H1 (cell line): ENCODE data around the gene ASS1. TPM values are rescaled to one million over a fixed set of nuclear protein-coding genes. Genes with fewer than 3 reads are reported as not detected.

Experiments used
- CTCF ChIA-PET: fragments of 300-600 bp; sonication (Branson Sonifier 250); formaldehyde crosslinking; loops from one replicate; lab custom pipeline; 2021; ENCODE audit not compliant: partially characterized antibody; lab: Charles Lee
- POLR2A ChIA-PET: fragments of 300-600 bp; sonication (Branson Sonifier 250); formaldehyde crosslinking; loops from one replicate; lab custom pipeline; 2021; ENCODE audit warnings: inconsistent platforms; ENCODE audit not compliant: partially characterized antibody; lab: Charles Lee
- DNase-seq, 2 experiments: peaks; one replicate each; pipeline versions ENCODE4 v3.0.0 to v3.0.0-alpha.2; 2010 to 2022; ENCODE audit warnings: low spot score in 2 of 2, low read depth in 1 of 2, mixed read lengths in 1 of 2
- FAIRE-seq: peaks from 2 replicates; lab custom pipeline; 2011; peaks lifted over from hg19 to GRCh38; lab: Jason Lieb, UNC
- H2AFZ ChIP-seq: 2 replicates; pipeline ENCODE4 v1.8.1; 2012; ENCODE audit warnings: low read length, inconsistent platforms
- H2AK5ac ChIP-seq: 2 replicates; pipeline ENCODE4 v1.6.1; 2013; ENCODE audit warnings: low read depth, low read length
- H2BK120ac ChIP-seq: replicated peaks from 2 replicates; pipeline ENCODE3; 2013; ENCODE audit warnings: low read depth, low read length, inconsistent platforms
- H2BK12ac ChIP-seq: 2 replicates; pipeline ENCODE4 v1.6.1; 2013; ENCODE audit warnings: low read depth, low read length
- H2BK15ac ChIP-seq: 2 replicates; pipeline ENCODE4 v1.6.1; 2013; ENCODE audit warnings: low read length
- H2BK20ac ChIP-seq: 2 replicates; pipeline ENCODE4 v1.6.1; 2013; ENCODE audit warnings: low read length
- H2BK5ac ChIP-seq: 2 replicates; pipeline ENCODE4 v1.6.1; 2013; ENCODE audit warnings: low read depth, low read length
- H3K14ac ChIP-seq: 2 replicates; pipeline ENCODE4 v1.6.1; 2013; ENCODE audit warnings: inconsistent platforms; ENCODE audit not compliant: insufficient read length
- H3K18ac ChIP-seq: 2 replicates; pipeline ENCODE4 v1.6.1; 2013; ENCODE audit warnings: low read length; ENCODE audit errors: extremely low read depth
- H3K23ac ChIP-seq: 2 replicates; pipeline ENCODE4 v1.6.1; 2013; ENCODE audit warnings: inconsistent platforms; ENCODE audit not compliant: insufficient read length
- H3K23me2 ChIP-seq: 2 replicates; pipeline ENCODE4 v1.6.1; 2013; ENCODE audit warnings: low read depth, low read length
- H3K27ac ChIP-seq: 2 replicates; pipeline ENCODE4 v1.6.1; 2011; ENCODE audit warnings: low read depth, low read length, inconsistent platforms
- H3K27me3 ChIP-seq, 4 experiments: replicated peaks in 1 of 4; 1 replicate in 1 of 4; 2 replicates in 3 of 4; pipeline versions ENCODE4 v1.6.1 to v1.8.1; 2011 to 2013; ENCODE audit warnings: low read length in 3 of 4, mild to moderate bottlenecking in 3 of 4, inconsistent platforms in 2 of 4, mixed read lengths in 2 of 4, moderate library complexity in 1 of 4; ENCODE audit not compliant: control insufficient read depth in 3 of 4, insufficient read depth in 3 of 4; ENCODE audit errors: extremely low read depth in 1 of 4
- H3K36me3 ChIP-seq, 4 experiments: 2 replicates each; pipeline versions ENCODE4 v1.6.1 to v1.8.1; 2011 to 2013; ENCODE audit warnings: mild to moderate bottlenecking in 4 of 4, low read length in 3 of 4, moderate library complexity in 2 of 4, control low read depth in 1 of 4, inconsistent platforms in 1 of 4; ENCODE audit not compliant: insufficient read depth in 4 of 4, control insufficient read depth in 2 of 4
- H3K4ac ChIP-seq: replicated peaks from 2 replicates; pipeline ENCODE3; 2013; ENCODE audit warnings: low read length, low read depth, mixed read lengths, inconsistent platforms; ENCODE audit not compliant: insufficient read length
- H3K4me1 ChIP-seq, 4 experiments: replicated peaks in 1 of 4; 1 replicate in 1 of 4; 2 replicates in 3 of 4; pipeline versions ENCODE4 v1.6.1 to v1.8.1; 2011 to 2013; ENCODE audit warnings: low read length in 3 of 4, inconsistent platforms in 2 of 4, mixed read lengths in 1 of 4; ENCODE audit not compliant: insufficient read depth in 4 of 4, control insufficient read depth in 3 of 4
- H3K4me2 ChIP-seq, 2 experiments: 2 replicates each; pipeline versions ENCODE4 v1.6.1 to v1.8.1; 2011 to 2013; ENCODE audit warnings: low read depth in 2 of 2, low read length in 2 of 2, control low read depth in 1 of 2, inconsistent platforms in 1 of 2, mild to moderate bottlenecking in 1 of 2; ENCODE audit not compliant: insufficient read depth in 1 of 2
- H3K4me3 ChIP-seq, 4 experiments: fragments of 200-600, 300-600 bp in 1 of 4; sonication (generic), shearing (Covaris generic), sonication (Bioruptor Twin) in 1 of 4; 2 replicates each; pipeline versions ENCODE4 v1.5.1 to v1.8.1; 2011 to 2016; ENCODE audit warnings: low read length in 4 of 4, low read depth in 3 of 4, control low read depth in 2 of 4, inconsistent platforms in 2 of 4, mild to moderate bottlenecking in 2 of 4, mixed read lengths in 1 of 4, moderate library complexity in 1 of 4; ENCODE audit not compliant: insufficient read depth in 2 of 4; ENCODE audit errors: extremely low read depth in 1 of 4
- H3K56ac ChIP-seq: replicated peaks from 2 replicates; pipeline ENCODE3; 2013; ENCODE audit warnings: low read depth, mild to moderate bottlenecking, mixed read lengths, low read length, inconsistent platforms; ENCODE audit not compliant: insufficient read length
- H3K79me1 ChIP-seq: 2 replicates; pipeline ENCODE4 v1.6.1; 2013; ENCODE audit warnings: low read depth, low read length, control low read depth
- H3K79me2 ChIP-seq, 2 experiments: 2 replicates each; pipeline versions ENCODE4 v1.6.1 to v1.8.1; 2012 to 2013; ENCODE audit warnings: low read length in 2 of 2, mild to moderate bottlenecking in 2 of 2, inconsistent platforms in 1 of 2; ENCODE audit not compliant: insufficient read depth in 2 of 2, control insufficient read depth in 1 of 2
- H3K9ac ChIP-seq, 4 experiments: replicated peaks in 1 of 4; 1 replicate in 1 of 4; 2 replicates in 3 of 4; pipeline versions ENCODE4 v1.6.1 to v1.8.1; 2011 to 2013; ENCODE audit warnings: low read depth in 3 of 4, low read length in 3 of 4, control low read depth in 2 of 4, mild to moderate bottlenecking in 2 of 4, moderate library complexity in 2 of 4, inconsistent platforms in 1 of 4; ENCODE audit errors: extremely low read depth in 1 of 4
- H3K9me3 ChIP-seq, 2 experiments: 2 replicates each; pipeline versions ENCODE4 v1.6.1 to v1.8.1; 2012 to 2013; ENCODE audit warnings: mild to moderate bottlenecking in 2 of 2, moderate library complexity in 2 of 2, control low read depth in 1 of 2, inconsistent platforms in 1 of 2, low read depth in 1 of 2, low read length in 1 of 2, mixed read lengths in 1 of 2; ENCODE audit not compliant: insufficient read depth in 2 of 2
- H4K20me1 ChIP-seq, 2 experiments: replicated peaks in 1 of 2; 2 replicates each; pipeline versions ENCODE3 to v1.8.1; 2011 to 2013; ENCODE audit warnings: inconsistent platforms in 2 of 2, low read length in 2 of 2, mild to moderate bottlenecking in 1 of 2; ENCODE audit not compliant: insufficient read depth in 2 of 2, control insufficient read depth in 1 of 2
- H4K5ac ChIP-seq: 2 replicates; pipeline ENCODE4 v1.6.1; 2013; ENCODE audit warnings: low read length, low read depth, mixed read lengths, inconsistent platforms; ENCODE audit not compliant: insufficient read length
- H4K8ac ChIP-seq: 2 replicates; pipeline ENCODE4 v1.8.0; 2013; ENCODE audit warnings: mild to moderate bottlenecking, moderate library complexity, low read length, inconsistent platforms; ENCODE audit not compliant: insufficient read depth; ENCODE audit errors: extremely low read depth
- H4K91ac ChIP-seq: replicated peaks from 2 replicates; pipeline ENCODE3; 2013; ENCODE audit warnings: low read length, mixed read lengths, inconsistent platforms; ENCODE audit not compliant: insufficient read length
- ASH2L ChIP-seq: fragments of 200-600, 300-600 bp; sonication (generic); IDR thresholded peaks from one replicate; pipeline ENCODE4 v1.7.1; 2017; ENCODE audit warnings: low read length
- BRCA1 ChIP-seq: IDR thresholded peaks from 2 replicates; pipeline ENCODE4 v1.6.1; 2012; ENCODE audit warnings: low read depth, low read length, improper control_type of control experiment
- EGR1 ChIP-seq: IDR thresholded peaks from 2 replicates; pipeline ENCODE4 v1.6.1; 2011; ENCODE audit warnings: low read depth, low read length, borderline replicate concordance
- EP300 ChIP-seq, 2 experiments: IDR thresholded peaks; 1 replicate in 1 of 2; 2 replicates in 1 of 2; pipeline ENCODE4 v1.6.1; 2011 to 2012; ENCODE audit warnings: low read depth in 2 of 2, low read length in 2 of 2, mild to moderate bottlenecking in 2 of 2, borderline replicate concordance in 1 of 2, inconsistent platforms in 1 of 2, moderate library complexity in 1 of 2
- JUND ChIP-seq: IDR thresholded peaks from 2 replicates; pipeline ENCODE4 v1.6.1; 2011; ENCODE audit warnings: mild to moderate bottlenecking, improper control_type of control experiment, low read length
- RFX5 ChIP-seq: IDR thresholded peaks from 2 replicates; pipeline ENCODE4 v1.6.1; 2011; ENCODE audit warnings: low read depth, low read length, improper control_type of control experiment, borderline replicate concordance
- RXRA ChIP-seq: IDR thresholded peaks from 2 replicates; pipeline ENCODE4 v1.6.1; 2011; ENCODE audit warnings: low read depth, mild to moderate bottlenecking, low read length, moderate library complexity; ENCODE audit not compliant: insufficient read depth
- SAP30 ChIP-seq: fragments of 300-600 bp; sonication (generic); IDR thresholded peaks from 2 replicates; pipeline ENCODE4 v1.7.1; 2012; ENCODE audit warnings: low read length, moderate library complexity, mild to moderate bottlenecking, inconsistent platforms; ENCODE audit not compliant: insufficient read depth, insufficient replicate concordance
- SIN3A ChIP-seq, 2 experiments: IDR thresholded peaks in 1 of 2; conservative IDR thresholded peaks in 1 of 2; 2 replicates each; pipeline ENCODE4 v1.6.1; 2011 to 2012; ENCODE audit warnings: low read length in 2 of 2, improper control_type of control experiment in 1 of 2, low read depth in 1 of 2, mild to moderate bottlenecking in 1 of 2
- SP4 ChIP-seq: IDR thresholded peaks from 2 replicates; pipeline ENCODE4 v1.6.1; 2012; ENCODE audit warnings: low read length, inconsistent platforms
- TEAD4 ChIP-seq: IDR thresholded peaks from 2 replicates; pipeline ENCODE4 v1.6.1; 2012; ENCODE audit warnings: low read depth, low read length, inconsistent platforms, mixed read lengths
- USF2 ChIP-seq: IDR thresholded peaks from 2 replicates; pipeline ENCODE4 v1.6.1; 2011; ENCODE audit warnings: low read length, improper control_type of control experiment
- WGBS, 2 experiments: shearing (Covaris generic) in 1 of 2; methylation state at CpG; one replicate each; pipeline versions ENCODE4 v1.1.6 to v1.1.7; 2013 to 2015; ENCODE audit warnings: low lambda C conversion rate in 2 of 2, mixed read lengths in 2 of 2, inconsistent platforms in 1 of 2, low coverage in 1 of 2, missing lambda C conversion rate in 1 of 2; ENCODE audit not compliant: insufficient replicate concordance in 2 of 2, insufficient coverage in 1 of 2, insufficient read length in 1 of 2; ENCODE audit errors: extremely low coverage in 1 of 2, missing lambda C conversion rate in 1 of 2; 5-methylcytosine and 5-hydroxymethylcytosine counted together
- polyA plus RNA-seq, 7 experiments: library from polyadenylated mRNA; depleted of rRNA in 3 of 7; stranded (reverse) in 5 of 7; unstranded in 2 of 7; fragments of >200 nt in 5 of 7; fragments of 200-250 nt in 2 of 7; gene quantifications; 1 replicate in 5 of 7; 2 replicates in 1 of 7; 4 replicates in 1 of 7; pipeline versions ENCODE4 v1.2.1 to v1.2.3, GENCODE V29; 2011 to 2013; ENCODE audit warnings: missing spikeins in 2 of 7, mixed read lengths in 2 of 7
- total RNA-seq: library from RNA; stranded (reverse); fragmentation: NEBNext Ultra II Directional; extraction: Animal tissue kit (Norgen Biotek cat#: 25700); gene quantifications from 2 replicates; pipeline ENCODE4 v1.2.1, GENCODE V29; 2021

Gene ASS1
- total and polyA plus RNA-seq, 2 of the 8 experiments (the other 6 are each of a cell fraction or from before 2014, with no cell fraction given): 108 to 296 TPM

GRCh38 chr9:130410443-130410842 lies 34.3 kb upstream of the ASS1 start:
- DNase-seq (no peak), FAIRE-seq (no peak)
- Histone ChIP-seq H3K14ac (no peak overlapping the region), H3K79me2 (no peaks in the 10 kb centered on the region), H4K8ac (no peak overlapping the region), H3K23me2 (no peaks in the 10 kb centered on the region), H3K4me1 (no peaks in the 10 kb centered on the region), H3K36me3 (no peaks in the 10 kb centered on the region), H3K18ac (no peak overlapping the region), H2BK20ac (no peak overlapping the region), H2BK120ac (no peak overlapping the region), H3K23ac (no peak overlapping the region), H2BK12ac (no peak overlapping the region), H3K79me1 (no peaks in the 10 kb centered on the region), H3K27me3 (no peaks in the 10 kb centered on the region; a peak in 1 of 7 replicates), H4K20me1 (no peaks in the 10 kb centered on the region), H4K91ac (no peak overlapping the region), H4K5ac (no peak overlapping the region), H3K9me3 (no peaks in the 10 kb centered on the region), H3K4ac (no peak overlapping the region), H2AFZ (no peak overlapping the region), H2BK5ac (no peak overlapping the region), H3K27ac (peak overlapping the region; percentile 25; the same call in 1 of the 2 replicates), H2BK15ac (no peak overlapping the region), H3K9ac (no peak overlapping the region), H3K56ac (no peak overlapping the region), H3K4me2 (no peak overlapping the region), H2AK5ac (no peak overlapping the region), H3K4me3 (no peak overlapping the region)
- ChIA-PET POLR2A (no interaction called here), CTCF (interaction anchor here (0.8 to 1.0 kb wide), 3 partner anchors 11 to 28 kb away, joined by 3 to 6 read pairs (median 4); no protein-coding TSS in a partner anchor)
- WGBS, 2 experiments: 89% methylated on average over 12 of the region's 12 CpGs; no CpG with 5 or more reads in 1 of the 2 experiments
- TF ChIP-seq RXRA (no peak), SP4 (no peak), BRCA1 (no peak), JUND (no peak), TEAD4 (no peak), SAP30 (no peak), USF2 (no peak), RFX5 (no peak), EGR1 (no peak), ASH2L (no peak), EP300 (IDR thresholded peaks at IDR 0.05; ENCODE audit: borderline replicate concordance in 1 of 2, low read depth in 2 of 2, low read length in 2 of 2) (no peak), SIN3A (conservative IDR thresholded peaks at IDR 0.05 in 1 of 2, IDR thresholded peaks at IDR 0.05 in 1 of 2; ENCODE audit: low read depth in 1 of 2, low read length in 2 of 2) (no peak)
